ENCODE measurements around the gene NFE2L1. TPM values are rescaled to one million over a fixed set of nuclear protein-coding genes. Genes with fewer than 3 reads are reported as not detected.

Gene NFE2L1
- total RNA-seq, 4 donors from 2014 or later: 166 to 289 (median 182) TPM

- H3K4me3 ChIP-seq: no peak overlapping the region
- WGBS, 2 donors (ENCODE audit: low coverage in 1 of 2): no CpG with 5 or more reads among the region's 2 CpGs
- H3K27ac ChIP-seq: no peak overlapping the region
- H3K27me3 ChIP-seq: no peaks in the 10 kb centered on the region
- peaks cover 10 to 74% (median 42%) of the 10 kb centered on the region in 3 donors for H3K4me1 ChIP-seq
- TF ChIP-seq CTCF (IDR thresholded peaks at IDR 0.05): no peak
- TF ChIP-seq POLR2AphosphoS5 (IDR thresholded peaks at IDR 0.05): no peak
- no peak for TF ChIP-seq POLR2A (IDR thresholded peaks at IDR 0.05)
- TF ChIP-seq EP300 (IDR thresholded peaks at IDR 0.05): no peak
- H3K9me3 ChIP-seq: no peaks in the 10 kb centered on the region
- peaks cover 0 to 72% of the 10 kb centered on the region in 2 donors for H3K36me3 ChIP-seq
- no peak for ATAC-seq
Measured at GRCh38 chr17:48056879-48057278, 8.7 kb downstream of the NFE2L1 start.

- Histone ChIP-seq H3K27ac (no peak overlapping the region), H3K4me3 (no peak overlapping the region), H3K4me1 (peaks cover 5 to 67% (median 35%) of the 10 kb centered on the region in 3 donors), H3K36me3 (peaks cover 0 to 80% of the 10 kb centered on the region in 2 donors), H3K9me3 (no peaks in the 10 kb centered on the region), H3K27me3 (no peaks in the 10 kb centered on the region)
- 47 to 63% methylated on average over 4 of the region's 4 CpGs for WGBS, 2 donors (ENCODE audit: low coverage in 1 of 2)
- ATAC-seq: no peak
- TF ChIP-seq CTCF (IDR thresholded peaks at IDR 0.05): no peak
- no peak for TF ChIP-seq POLR2AphosphoS5 (IDR thresholded peaks at IDR 0.05)
- TF ChIP-seq POLR2A (IDR thresholded peaks at IDR 0.05): no peak
- TF ChIP-seq EP300 (IDR thresholded peaks at IDR 0.05): no peak
Measured at GRCh38 chr17:48057626-48058025, 9.5 kb downstream of the NFE2L1 start.

DNA sequence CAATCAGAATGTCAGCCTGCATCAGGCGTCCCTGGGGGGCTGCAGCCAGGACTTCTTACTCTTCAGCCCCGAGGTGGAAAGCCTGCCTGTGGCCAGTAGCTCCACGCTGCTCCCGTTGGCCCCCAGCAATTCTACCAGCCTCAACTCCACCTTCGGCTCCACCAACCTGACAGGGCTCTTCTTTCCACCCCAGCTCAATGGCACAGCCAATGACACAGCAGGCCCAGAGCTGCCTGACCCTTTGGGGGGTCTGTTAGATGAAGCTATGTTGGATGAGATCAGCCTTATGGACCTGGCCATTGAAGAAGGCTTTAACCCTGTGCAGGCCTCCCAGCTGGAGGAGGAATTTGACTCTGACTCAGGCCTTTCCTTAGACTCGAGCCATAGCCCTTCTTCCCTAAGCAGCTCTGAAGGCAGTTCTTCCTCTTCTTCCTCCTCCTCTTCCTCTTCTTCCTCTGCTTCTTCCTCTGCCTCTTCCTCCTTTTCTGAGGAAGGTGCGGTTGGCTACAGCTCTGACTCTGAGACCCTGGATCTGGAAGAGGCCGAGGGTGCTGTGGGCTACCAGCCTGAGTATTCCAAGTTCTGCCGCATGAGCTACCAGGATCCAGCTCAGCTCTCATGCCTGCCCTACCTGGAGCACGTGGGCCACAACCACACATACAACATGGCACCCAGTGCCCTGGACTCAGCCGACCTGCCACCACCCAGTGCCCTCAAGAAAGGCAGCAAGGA, 10.4 kb downstream of the NFE2L1 start:
- peaks cover 0 to 89% of the 10 kb centered on the region in 2 donors for H3K36me3 ChIP-seq
- H3K9me3 ChIP-seq: no peaks in the 10 kb centered on the region
- H3K27me3 ChIP-seq: no peaks in the 10 kb centered on the region

GRCh38 chr17:48059125-48059668, 11.0 kb downstream of the NFE2L1 start:
- TF ChIP-seq CTCF (IDR thresholded peaks at IDR 0.05) (no peak), POLR2A (IDR thresholded peaks at IDR 0.05) (no peak), EP300 (IDR thresholded peaks at IDR 0.05) (no peak), POLR2AphosphoS5 (IDR thresholded peaks at IDR 0.05) (no peak)
- Histone ChIP-seq H3K36me3 (peaks cover 0 to 96% of the 10 kb centered on the region in 2 donors), H3K4me3 (no peak overlapping the region), H3K4me1 (peaks cover 0 to 59% (median 19%) of the 10 kb centered on the region in 3 donors), H3K9me3 (no peaks in the 10 kb centered on the region), H3K27me3 (no peaks in the 10 kb centered on the region), H3K27ac (peak overlapping the region in 3 of 4 donors; percentile 13 to 50 (median 48))
- 85 to 86% methylated on average over 11 to 23 of the region's 32 CpGs for whole genome bisulfite sequencing, 2 donors (ENCODE audit: low coverage in 1 of 2)
- ATAC-seq: no peak

More for the DNA sequence above, 10.4 kb downstream of the NFE2L1 start:
- Histone ChIP-seq H3K4me3 (no peak overlapping the region), H3K4me1 (peaks cover 0 to 59% (median 25%) of the 10 kb centered on the region in 3 donors), H3K27ac (peak overlapping the region in 1 of 4 donors; percentile 2)
- 40 to 61% methylated on average over 1 to 6 of the region's 11 CpGs for WGBS, 2 donors (ENCODE audit: low coverage in 1 of 2)
- no peak for TF ChIP-seq CTCF (IDR thresholded peaks at IDR 0.05)
- no peak for TF ChIP-seq POLR2A (IDR thresholded peaks at IDR 0.05)
- TF ChIP-seq POLR2AphosphoS5 (IDR thresholded peaks at IDR 0.05): no peak
- TF ChIP-seq EP300 (IDR thresholded peaks at IDR 0.05): no peak
- no peak for ATAC-seq
